GM18507 (cell line): ENCODE results near the gene TMEM184B.

ENCODE experiments used
- DNase-seq: peaks from one replicate; pipeline ENCODE4 v3.0.0; 2011; ENCODE audit warnings: low read depth; ENCODE audit not compliant: insufficient read length; ENCODE audit errors: extremely low spot score
- FAIRE-seq: peaks from 2 replicates; lab custom pipeline; 2011; peaks lifted over from hg19 to GRCh38; lab: Jason Lieb, UNC

The TMEM184B gene

GRCh38 chr22:38286915-38287669 is 14.3 kb upstream of the TMEM184B start:
- no peak for FAIRE-seq
- no peak for DNase-seq

DNA sequence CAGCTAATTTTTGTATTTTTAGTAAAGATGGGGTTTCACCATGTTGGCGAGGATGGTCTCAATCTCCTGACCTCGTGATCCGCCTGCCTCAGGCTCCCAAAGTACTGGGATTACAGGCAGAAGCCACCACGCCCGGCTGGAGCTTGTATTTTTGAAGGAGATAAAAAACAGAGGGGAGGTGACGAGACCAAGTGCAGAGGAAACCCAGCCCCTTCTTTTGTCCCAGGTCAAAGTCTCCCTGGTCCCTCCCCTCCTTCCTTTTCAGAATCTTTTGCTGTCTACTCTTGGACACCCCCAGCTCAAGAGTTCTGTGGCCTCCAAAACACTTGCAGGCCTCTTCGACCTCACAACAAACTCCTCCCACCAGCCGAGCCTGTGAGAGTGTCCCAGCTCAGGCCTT is 12.2 kb upstream of the TMEM184B start:
- DNase-seq (no peak), FAIRE-seq (no peak)

- DNase-seq (no peak), FAIRE-seq (no peak)
These were observed 11.2 kb upstream of the TMEM184B start for GRCh38 chr22:38284042-38284402.

- FAIRE-seq = no peak
- no peak for DNase-seq
These were observed 9.6 kb upstream of the TMEM184B start for GRCh38 chr22:38282397-38282796.

- FAIRE-seq = peak; percentile 42
- no peak for DNase-seq
These were observed 3.4 kb upstream of the TMEM184B start for GRCh38 chr22:38276166-38276565.

DNA sequence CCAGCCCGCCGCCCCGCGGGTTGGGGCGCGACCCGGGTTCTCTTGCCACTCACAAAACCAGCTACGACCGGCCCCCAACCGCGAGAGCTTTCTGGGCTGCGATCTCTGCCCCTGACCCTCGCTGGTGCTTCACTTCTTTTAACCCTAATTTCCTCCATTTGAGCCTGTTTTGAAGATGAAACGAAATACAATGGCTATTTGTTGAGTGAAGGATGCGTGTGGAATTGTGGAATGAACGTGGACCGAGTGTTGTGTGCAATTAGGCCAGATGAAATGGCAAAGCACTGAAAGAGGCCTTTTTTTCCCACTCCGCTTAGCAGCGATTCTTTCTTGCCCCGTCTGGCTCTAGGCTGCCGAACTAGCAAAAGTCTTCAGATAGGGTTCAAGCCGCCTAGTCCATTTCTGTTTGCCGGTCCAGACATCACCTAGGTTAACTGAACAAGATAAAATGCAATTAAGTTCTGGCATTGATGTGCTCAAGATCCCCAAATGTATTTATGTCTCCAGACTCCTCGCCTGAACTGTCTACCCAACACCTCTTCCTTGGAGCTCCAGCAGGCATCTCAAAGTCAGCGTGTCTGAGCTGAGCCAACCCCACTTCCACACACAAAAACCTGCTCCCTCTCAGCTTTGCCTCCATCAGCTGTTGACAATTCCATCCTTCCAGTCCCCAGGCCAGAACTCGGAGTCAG is 471 bp upstream of the TMEM184B start:
- no peak for DNase-seq
- no peak for FAIRE-seq

- FAIRE-seq (peak; percentile 5), DNase-seq (no peak)
These were observed 860 bp downstream of the TMEM184B start for GRCh38 chr22:38271927-38272372.

- FAIRE-seq = no peak
- DNase-seq = no peak
These were observed 1.7 kb downstream of the TMEM184B start for GRCh38 chr22:38271101-38271500.

DNA sequence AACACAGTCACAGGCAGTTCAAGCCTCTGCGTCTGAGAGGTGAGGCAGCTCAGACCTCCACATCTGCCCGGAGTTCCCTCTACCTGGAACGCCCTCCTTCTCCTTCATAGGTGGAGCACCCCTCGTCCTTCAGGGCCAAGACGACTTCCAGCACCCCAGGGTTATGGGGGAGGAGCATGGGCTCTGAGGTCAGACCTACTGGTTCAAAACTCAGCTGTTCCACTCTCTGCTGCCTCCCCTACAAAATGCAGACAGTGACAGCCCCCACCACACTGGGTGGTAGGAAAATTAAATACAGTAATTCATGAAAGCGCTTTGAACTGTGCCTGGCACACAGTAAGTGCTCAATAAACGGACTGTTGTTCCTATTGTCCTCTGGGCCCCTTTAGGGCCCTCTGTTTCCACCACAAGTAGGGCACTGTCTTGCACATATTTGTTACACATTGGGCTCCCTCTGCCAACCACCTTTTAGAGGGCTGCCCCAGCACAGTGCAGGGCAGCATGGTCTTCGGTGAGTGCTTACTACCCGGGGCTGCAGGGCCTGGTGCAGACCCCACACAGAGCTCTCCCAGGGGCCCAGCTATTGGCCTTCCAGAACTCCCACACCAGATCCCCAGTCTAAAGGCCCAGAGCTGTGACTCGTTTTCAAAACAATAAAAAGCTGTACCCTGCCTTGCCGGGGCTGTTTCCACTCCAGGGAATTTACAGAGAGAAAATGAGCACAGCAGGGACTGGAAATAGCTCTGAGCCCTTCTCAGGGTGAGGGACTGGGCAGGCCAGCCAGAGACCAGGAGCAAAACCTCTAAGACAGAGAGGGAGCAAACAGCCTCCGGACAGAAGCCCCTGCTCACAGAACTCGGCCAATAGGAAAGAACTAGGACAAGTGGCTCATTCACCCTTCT is 2.5 kb downstream of the TMEM184B start:
- FAIRE-seq (no peak), DNase-seq (no peak)

DNA sequence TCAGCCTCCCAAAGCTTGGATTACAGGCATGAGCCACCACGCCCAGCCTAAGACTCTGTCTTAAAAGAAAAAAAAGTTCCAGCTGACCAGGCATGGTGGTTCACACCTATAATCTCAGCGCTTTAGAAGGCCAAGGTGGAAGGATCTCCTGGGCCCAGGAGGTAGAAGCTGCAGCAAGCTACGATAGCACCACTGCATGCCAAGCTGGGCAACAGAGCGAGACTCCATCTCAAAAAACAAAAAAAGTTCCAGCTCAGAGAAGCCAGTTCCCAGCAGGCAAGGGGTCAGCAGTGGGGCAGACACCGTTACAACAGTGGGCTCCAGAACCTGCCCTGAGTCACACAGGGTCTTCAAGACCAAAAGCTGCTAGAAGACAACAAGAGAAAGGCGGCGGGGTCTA is 3.3 kb downstream of the TMEM184B start:
- DNase-seq = no peak
- FAIRE-seq = no peak

DNA sequence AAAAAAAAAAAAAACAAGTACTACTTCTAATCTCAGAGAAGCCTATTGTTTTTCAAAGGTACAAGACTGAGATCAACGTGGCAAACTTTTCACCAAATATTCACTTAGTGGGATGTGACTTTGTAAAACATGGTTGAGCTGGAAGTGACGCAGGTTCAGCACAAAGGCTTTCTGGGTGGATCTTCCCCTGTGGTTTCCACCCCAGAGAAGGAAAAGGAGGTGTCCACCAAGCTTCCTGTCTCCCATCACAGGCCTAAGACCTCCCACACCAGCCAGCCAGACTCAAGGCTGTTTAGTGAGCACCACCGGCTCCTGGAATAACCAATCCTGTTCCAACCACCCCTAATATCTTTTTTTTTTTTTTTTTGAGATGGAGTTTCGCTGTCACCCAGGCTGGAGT is 5.7 kb downstream of the TMEM184B start:
- DNase-seq = no peak
- FAIRE-seq = peak; percentile 56

DNA sequence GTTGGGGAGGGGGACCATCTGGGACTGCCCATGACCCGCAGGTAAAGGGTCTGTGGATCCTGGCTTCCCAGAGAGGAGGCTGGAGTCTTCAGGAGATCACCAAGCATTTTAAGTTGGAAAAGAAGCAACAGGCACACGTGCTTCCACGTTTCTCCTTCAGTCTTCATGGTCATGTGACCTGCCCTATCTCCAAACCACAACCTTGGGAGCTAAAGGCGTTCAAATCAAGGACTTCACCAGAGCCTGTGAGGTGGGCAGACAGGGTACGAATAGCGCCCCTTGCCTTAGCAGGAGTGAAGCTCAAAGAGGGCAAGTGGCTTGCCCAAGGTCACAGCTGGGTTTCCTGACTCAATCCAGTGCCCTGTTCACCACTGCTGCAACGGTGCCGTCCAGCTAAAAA is 6.7 kb downstream of the TMEM184B start:
- DNase-seq (no peak), FAIRE-seq (no peak)

- FAIRE-seq (no peak), DNase-seq (no peak)
These were observed 8.4 kb downstream of the TMEM184B start for GRCh38 chr22:38264322-38264843.

GRCh38 chr22:38262051-38262795 is 10.6 kb downstream of the TMEM184B start:
- FAIRE-seq = peak; percentile 83

GRCh38 chr22:38260761-38261681 is 11.8 kb downstream of the TMEM184B start:
- no peak for FAIRE-seq
- DNase-seq = no peak

More at GRCh38 chr22:38262051-38262795, 10.6 kb downstream of the TMEM184B start:
- peak; percentile 44 for DNase-seq

- DNase-seq = no peak
- FAIRE-seq = no peak
These were observed 13.4 kb downstream of the TMEM184B start for GRCh38 chr22:38259370-38259769.

GRCh38 chr22:38258895-38259294 is 13.9 kb downstream of the TMEM184B start:
- FAIRE-seq (no peak), DNase-seq (no peak)

GRCh38 chr22:38257650-38258250 is 15.1 kb downstream of the TMEM184B start:
- FAIRE-seq (no peak), DNase-seq (no peak)
